OCI-LY1 (cell line): ENCODE measurements around the gene CCT7.

ENCODE experiments used
- H2AFZ ChIP-seq: fragments of 200-600 bp; sonication (generic), shearing (Covaris generic); 2 replicates; pipeline ENCODE4 v1.6.0; 2014; ENCODE audit warnings: antibody characterized with exemption, mild to moderate bottlenecking, low read length
- H3F3A ChIP-seq: fragments of 200-600 bp; sonication (generic), shearing (Covaris generic); 2 replicates; pipeline ENCODE4 v1.6.0; 2014; ENCODE audit warnings: mild to moderate bottlenecking, antibody characterized with exemption, low read length, moderate library complexity; ENCODE audit not compliant: insufficient read depth
- H3K27ac ChIP-seq: fragments of 200-600 bp; sonication (generic); 2 replicates; pipeline ENCODE4 v1.5.1; 2014; ENCODE audit warnings: low read length, mixed run types, mild to moderate bottlenecking, low read depth; ENCODE audit not compliant: poor library complexity, severe bottlenecking
- H3K27me3 ChIP-seq: fragments of 200-600 bp; sonication (generic); 2 replicates; pipeline ENCODE4 v1.6.0; 2014; ENCODE audit warnings: antibody characterized with exemption, mild to moderate bottlenecking, low read length, moderate library complexity; ENCODE audit not compliant: insufficient read depth
- H3K36me3 ChIP-seq: fragments of 200-600 bp; sonication (generic); 2 replicates; pipeline ENCODE4 v1.6.1; 2014; ENCODE audit warnings: mild to moderate bottlenecking, antibody characterized with exemption, low read length, moderate library complexity, mixed read lengths; ENCODE audit not compliant: insufficient read depth
- H3K4me1 ChIP-seq: fragments of 200-600 bp; sonication (generic); 2 replicates; pipeline ENCODE4 v1.5.1; 2014; ENCODE audit warnings: mild to moderate bottlenecking, low read length, moderate library complexity; ENCODE audit not compliant: insufficient read depth, severe bottlenecking
- H3K4me2 ChIP-seq: fragments of 200-600 bp; sonication (generic), shearing (Covaris generic); 2 replicates; pipeline ENCODE4 v1.6.1; 2014; ENCODE audit warnings: low read length
- H3K4me3 ChIP-seq: fragments of 200-600 bp; sonication (generic); 2 replicates; pipeline ENCODE4 v1.5.1; 2014; ENCODE audit warnings: low read length, low read depth, mild to moderate bottlenecking, mixed read lengths; ENCODE audit not compliant: poor library complexity, severe bottlenecking
- H3K79me2 ChIP-seq: fragments of 200-600 bp; shearing (Covaris generic); 2 replicates; pipeline ENCODE4 v1.6.1; 2016; ENCODE audit warnings: mixed run types, low read length, mixed read lengths; ENCODE audit not compliant: insufficient read depth
- H3K9ac ChIP-seq: fragments of 200-600 bp; sonication (generic), shearing (Covaris generic); 2 replicates; pipeline ENCODE4 v1.6.1; 2014; ENCODE audit warnings: mild to moderate bottlenecking, low read length, mixed read lengths
- H3K9me2 ChIP-seq: fragments of 200-600 bp; sonication (generic), shearing (Covaris generic); 2 replicates; pipeline ENCODE4 v1.6.1; 2014; ENCODE audit warnings: low read depth, mild to moderate bottlenecking, low read length, mixed read lengths
- H3K9me3 ChIP-seq: fragments of 200-600 bp; shearing (Covaris generic); 2 replicates; pipeline ENCODE4 v1.6.1; 2014; ENCODE audit warnings: low read length, mixed read lengths
- H4K20me1 ChIP-seq: fragments of 200-600 bp; sonication (generic), shearing (Covaris generic); 2 replicates; pipeline ENCODE4 v1.6.0; 2016; ENCODE audit warnings: mild to moderate bottlenecking, low read length; ENCODE audit not compliant: insufficient read depth
- CTCF ChIP-seq: fragments of 200-600 bp; sonication (generic), shearing (Covaris generic); IDR thresholded peaks from 2 replicates; pipeline ENCODE4 v1.5.1; 2017; ENCODE audit warnings: mild to moderate bottlenecking, antibody characterized with exemption, low read length, moderate library complexity, mixed read lengths
- EZH2 ChIP-seq: fragments of 200-600 bp; sonication (generic), shearing (Covaris generic); IDR thresholded peaks from 2 replicates; pipeline ENCODE4 v1.8.0; 2017; ENCODE audit warnings: borderline replicate concordance, mixed run types, mild to moderate bottlenecking, antibody characterized with exemption, low read length, moderate library complexity, mixed read lengths

CCT7 gene

DNA sequence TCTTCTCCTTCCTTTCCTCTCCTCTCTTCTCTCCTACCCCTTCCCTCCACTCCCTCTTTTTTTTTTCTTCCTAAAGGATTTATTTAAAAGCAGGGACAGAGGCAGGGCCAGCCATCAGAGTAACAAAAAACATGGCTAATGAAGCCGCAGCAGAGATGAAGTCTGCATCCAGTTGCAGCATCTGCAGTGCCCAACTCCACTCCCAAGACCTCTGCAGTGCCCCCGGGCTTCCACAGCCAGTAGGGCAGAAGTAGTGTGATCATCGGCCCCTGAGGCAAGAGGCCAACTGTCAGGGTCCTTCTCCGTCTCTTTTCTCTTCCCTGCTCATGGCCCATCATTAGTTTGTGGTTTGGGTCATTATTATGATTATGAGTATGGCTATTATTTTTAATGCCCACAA is 63.5 kb downstream of the CCT7 start:
- no peaks in the 10 kb centered on the region for H3K27me3 ChIP-seq

DNA sequence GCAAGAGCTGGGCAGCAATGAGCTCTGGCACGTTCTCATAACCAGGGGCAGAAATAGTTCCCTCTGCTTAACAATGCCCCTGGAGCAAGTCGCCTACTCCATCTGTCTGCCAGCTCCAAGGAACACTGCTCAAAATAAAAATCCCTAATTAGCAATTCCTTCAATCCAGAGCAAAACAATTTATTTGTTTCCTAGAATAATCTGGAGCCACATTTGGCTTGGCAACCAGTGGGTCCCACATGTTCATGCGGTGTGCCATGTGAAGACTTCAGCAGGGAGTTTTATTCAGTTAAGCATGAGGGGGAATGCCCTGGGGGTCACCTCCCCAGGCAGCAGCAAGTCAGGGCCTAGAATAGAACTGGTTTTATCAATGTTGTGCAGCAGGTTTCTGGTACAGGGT is 66.8 kb downstream of the CCT7 start:
- no peaks in the 10 kb centered on the region for H3F3A ChIP-seq
- H3K4me1 ChIP-seq = no peaks in the 10 kb centered on the region
- no peaks in the 10 kb centered on the region for H4K20me1 ChIP-seq
- H3K9me2 ChIP-seq = no peaks in the 10 kb centered on the region
- no peak overlapping the region for H3K27ac ChIP-seq
- no peaks in the 10 kb centered on the region; the same call in 1 of the 2 replicates for H3K27me3 ChIP-seq
- no peaks in the 10 kb centered on the region for H3K9me3 ChIP-seq
- H3K36me3 ChIP-seq = no peaks in the 10 kb centered on the region
- H3K4me3 ChIP-seq = no peak overlapping the region
- no peak overlapping the region for H3K4me2 ChIP-seq
- TF ChIP-seq EZH2 = no peak
- TF ChIP-seq CTCF = no peak
- H2AFZ ChIP-seq = no peak overlapping the region
- no peak overlapping the region for H3K9ac ChIP-seq
- no peaks in the 10 kb centered on the region for H3K79me2 ChIP-seq

More for the DNA sequence above, 63.5 kb downstream of the CCT7 start:
- no peaks in the 10 kb centered on the region for H3K36me3 ChIP-seq
- no peaks in the 10 kb centered on the region for H3K9me2 ChIP-seq
- H3F3A ChIP-seq = no peaks in the 10 kb centered on the region
- H3K9me3 ChIP-seq = no peaks in the 10 kb centered on the region
- no peaks in the 10 kb centered on the region for H3K79me2 ChIP-seq
- no peak for TF ChIP-seq EZH2
- no peak for TF ChIP-seq CTCF
- H3K27ac ChIP-seq = no peak overlapping the region
- peaks cover 6% of the 10 kb centered on the region for H3K4me1 ChIP-seq
- H2AFZ ChIP-seq = no peak overlapping the region
- H3K9ac ChIP-seq = no peak overlapping the region
- H4K20me1 ChIP-seq = no peaks in the 10 kb centered on the region
- H3K4me2 ChIP-seq = no peak overlapping the region
- H3K4me3 ChIP-seq = no peak overlapping the region

DNA sequence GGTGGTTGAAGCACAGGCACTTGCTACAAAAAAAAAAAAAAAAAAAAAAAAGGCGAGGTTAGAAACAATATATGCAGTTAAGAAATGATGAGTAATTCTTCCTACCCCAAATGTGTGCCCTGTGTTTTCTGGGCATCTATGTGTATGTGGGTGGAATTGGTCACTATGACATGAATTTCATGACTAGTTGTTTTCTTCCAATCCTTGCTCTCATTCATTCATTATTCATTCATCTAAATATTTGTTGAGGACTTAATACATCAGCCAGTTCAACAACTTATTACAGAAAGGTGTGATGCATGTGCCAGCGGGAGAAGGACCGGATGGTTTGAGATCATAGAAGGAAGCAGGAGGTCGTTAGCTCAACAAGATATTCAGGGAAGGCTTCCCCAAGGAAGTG is 67.5 kb downstream of the CCT7 start:
- no peaks in the 10 kb centered on the region for H3K4me1 ChIP-seq
- no peak overlapping the region for H2AFZ ChIP-seq
- H3K27me3 ChIP-seq = no peaks in the 10 kb centered on the region; the same call in 1 of the 2 replicates
- no peak overlapping the region for H3K9ac ChIP-seq
- H3F3A ChIP-seq = no peaks in the 10 kb centered on the region
- H3K79me2 ChIP-seq = no peaks in the 10 kb centered on the region
- no peak for TF ChIP-seq CTCF
- no peak for TF ChIP-seq EZH2
- no peak overlapping the region for H3K27ac ChIP-seq
- no peaks in the 10 kb centered on the region for H3K9me3 ChIP-seq
- H3K9me2 ChIP-seq = no peaks in the 10 kb centered on the region
- no peak overlapping the region for H3K4me3 ChIP-seq
- H3K36me3 ChIP-seq = no peaks in the 10 kb centered on the region
- H3K4me2 ChIP-seq = no peak overlapping the region
- no peaks in the 10 kb centered on the region for H4K20me1 ChIP-seq
